GM12872 (cell line): ENCODE data around the gene C17orf50.

Source experiments
- CTCF ChIP-seq: IDR thresholded peaks from 3 replicates; pipeline ENCODE4 v1.5.1; 2011; ENCODE audit warnings: low read depth, mild to moderate bottlenecking, low read length, moderate library complexity; ENCODE audit not compliant: insufficient read depth

Gene C17orf50

GRCh38 chr17:35812456-35812855 is 51.8 kb downstream of the C17orf50 start:
- TF ChIP-seq CTCF = no peak
